Measurements from ENCODE around the gene ETV5.

The ETV5 gene

GRCh38 chr3:186059192-186059591, 49.7 kb downstream of the ETV5 start:
- Histone ChIP-seq H3K36me3 (no peaks in the 10 kb centered on the region), H3K27ac (no peak overlapping the region), H3K9me3 (ENCODE audit: severe bottlenecking) (no peaks in the 10 kb centered on the region), H3K27me3 (ENCODE audit: insufficient read depth, low read depth, severe bottlenecking) (no peaks in the 10 kb centered on the region), H3K4me3 (ENCODE audit: low read depth, low read length) (no peak overlapping the region)
- no peak for TF ChIP-seq CTCF (IDR thresholded peaks at IDR 0.05; ENCODE audit: low read depth, low read length)
- no peak for DNase-seq

- Histone ChIP-seq H3K4me3 (ENCODE audit: low read depth, low read length) (no peak overlapping the region), H3K27me3 (ENCODE audit: insufficient read depth, low read depth, severe bottlenecking) (no peaks in the 10 kb centered on the region), H3K9me3 (ENCODE audit: severe bottlenecking) (no peaks in the 10 kb centered on the region), H3K36me3 (no peaks in the 10 kb centered on the region), H3K27ac (no peak overlapping the region)
- DNase-seq, result no peak
- TF ChIP-seq CTCF (IDR thresholded peaks at IDR 0.05; ENCODE audit: low read depth, low read length), result no peak
These were observed 50.7 kb downstream of the ETV5 start for GRCh38 chr3:186058225-186058624.

- Histone ChIP-seq H3K36me3 (no peaks in the 10 kb centered on the region), H3K4me3 (ENCODE audit: low read depth, low read length) (no peak overlapping the region), H3K9me3 (ENCODE audit: severe bottlenecking) (no peaks in the 10 kb centered on the region), H3K27me3 (ENCODE audit: insufficient read depth, low read depth, severe bottlenecking) (no peaks in the 10 kb centered on the region), H3K27ac (no peak overlapping the region)
- TF ChIP-seq CTCF (IDR thresholded peaks at IDR 0.05; ENCODE audit: low read depth, low read length), result no peak
- DNase-seq, result no peak
These were observed 51.3 kb downstream of the ETV5 start for GRCh38 chr3:186057594-186057993.

- H3K4me3 ChIP-seq (ENCODE audit: low read depth, low read length), result no peak overlapping the region
- H3K9me3 ChIP-seq (ENCODE audit: severe bottlenecking), result no peaks in the 10 kb centered on the region
- no peak for DNase-seq
- H3K27me3 ChIP-seq (ENCODE audit: insufficient read depth, low read depth, severe bottlenecking), result no peaks in the 10 kb centered on the region
- TF ChIP-seq CTCF (IDR thresholded peaks at IDR 0.05; ENCODE audit: low read depth, low read length), result no peak
- H3K36me3 ChIP-seq, result no peaks in the 10 kb centered on the region
- H3K27ac ChIP-seq, result no peak overlapping the region
These were observed 54.0 kb downstream of the ETV5 start for GRCh38 chr3:186054792-186055352.

GRCh38 chr3:186053954-186054791, 54.7 kb downstream of the ETV5 start:
- Histone ChIP-seq H3K4me3 (ENCODE audit: low read depth, low read length) (no peak overlapping the region), H3K9me3 (ENCODE audit: severe bottlenecking) (no peaks in the 10 kb centered on the region), H3K27me3 (ENCODE audit: insufficient read depth, low read depth, severe bottlenecking) (no peaks in the 10 kb centered on the region), H3K36me3 (no peaks in the 10 kb centered on the region), H3K27ac (no peak overlapping the region)
- no peak for TF ChIP-seq CTCF (IDR thresholded peaks at IDR 0.05; ENCODE audit: low read depth, low read length)
- no peak for DNase-seq

Measured in WERI-Rb-1 (cell line).